ENCODE measurements around the gene PITPNC1.

Gene PITPNC1

GRCh38 chr17:67388986-67389385 is 11.9 kb downstream of the PITPNC1 start:
- TF ChIP-seq CTCF (IDR thresholded peaks at IDR 0.05), result no peak

GRCh38 chr17:67390006-67390645 is 13.0 kb downstream of the PITPNC1 start:
- TF ChIP-seq CTCF (IDR thresholded peaks at IDR 0.05), result no peak

GRCh38 chr17:67390646-67391361 is 13.7 kb downstream of the PITPNC1 start:
- TF ChIP-seq CTCF (IDR thresholded peaks at IDR 0.05), result no peak

- TF ChIP-seq CTCF (IDR thresholded peaks at IDR 0.05), result no peak
Observed at GRCh38 chr17:67392111-67392510, 15.0 kb downstream of the PITPNC1 start.

- TF ChIP-seq CTCF (IDR thresholded peaks at IDR 0.05), result no peak
Observed at GRCh38 chr17:67393809-67394397, 16.8 kb downstream of the PITPNC1 start.

- TF ChIP-seq CTCF (IDR thresholded peaks at IDR 0.05), result no peak
Observed at GRCh38 chr17:67399676-67400075, 22.6 kb downstream of the PITPNC1 start.

GRCh38 chr17:67400193-67400592 is 23.1 kb downstream of the PITPNC1 start:
- no peak for TF ChIP-seq CTCF (IDR thresholded peaks at IDR 0.05)
